ENCODE results near the gene UGT1A7. TPM values are rescaled to one million over a fixed set of nuclear protein-coding genes. Genes with fewer than 3 reads are reported as not detected.
"Not testable (repeated sequence)": the region's sequence is repeated elsewhere in the genome, so short reads cannot be mapped to it uniquely, and the experiment has no call there.

Gene UGT1A7
- total RNA-seq, 1 donor: not detected

GRCh38 chr2:233711312-233712008, 29.8 kb downstream of the UGT1A7 start:
- H3K4me3 ChIP-seq (ENCODE audit: low read depth, low read length): no peak overlapping the region
- TF ChIP-seq CTCF (IDR thresholded peaks at IDR 0.05; ENCODE audit: insufficient read depth, low read length): peak; percentile 92
- DNase-seq (ENCODE audit: low read depth): peak; percentile 87

GRCh38 chr2:233712611-233713261, 31.0 kb downstream of the UGT1A7 start, which contains the start of gene UGT1A5:
Gene UGT1A5, plus strand, starts transcription at chr2:233712907. Its CDS starts 85 bp downstream, at chr2:233712992.
- TF ChIP-seq CTCF (IDR thresholded peaks at IDR 0.05; ENCODE audit: insufficient read depth, low read length): no peak
- DNase-seq (ENCODE audit: low read depth): no peak
- H3K4me3 ChIP-seq (ENCODE audit: low read depth, low read length): no peak within 1 kb of the TSS

GRCh38 chr2:233713262-233713615, 31.5 kb downstream of the UGT1A7 start:
- no peak for TF ChIP-seq CTCF (IDR thresholded peaks at IDR 0.05; ENCODE audit: insufficient read depth, low read length)
- no peak for DNase-seq (ENCODE audit: low read depth)
- H3K4me3 ChIP-seq (ENCODE audit: low read depth, low read length): no peak overlapping the region

- no peak for DNase-seq (ENCODE audit: low read depth)
- no peak overlapping the region for H3K4me3 ChIP-seq (ENCODE audit: low read depth, low read length)
- no peak for TF ChIP-seq CTCF (IDR thresholded peaks at IDR 0.05; ENCODE audit: insufficient read depth, low read length)
Measured at GRCh38 chr2:233714121-233714520, 32.4 kb downstream of the UGT1A7 start.

- no peak within 1 kb of the TSS for H3K4me3 ChIP-seq (ENCODE audit: low read depth, low read length)
- no peak for DNase-seq (ENCODE audit: low read depth)
- TF ChIP-seq CTCF (IDR thresholded peaks at IDR 0.05; ENCODE audit: insufficient read depth, low read length): no peak
Measured at GRCh38 chr2:233718552-233718951, 36.9 kb downstream of the UGT1A7 start, which contains the start of gene UGT1A4. Gene UGT1A4, plus strand, starts transcription at chr2:233718736. Its CDS starts 85 bp downstream, at chr2:233718821.

- H3K4me3 ChIP-seq (ENCODE audit: low read depth, low read length): no peak within 1 kb of the TSS
- TF ChIP-seq CTCF (IDR thresholded peaks at IDR 0.05; ENCODE audit: insufficient read depth, low read length): no peak
- no peak for DNase-seq (ENCODE audit: low read depth)
Measured at GRCh38 chr2:233728723-233729301, 47.1 kb downstream of the UGT1A7 start, which contains the start of gene UGT1A3. Gene UGT1A3, plus strand, starts transcription at chr2:233729042. Its CDS starts 85 bp downstream, at chr2:233729127.

- H3K4me3 ChIP-seq (ENCODE audit: low read depth, low read length); DNase-seq (ENCODE audit: low read depth): not testable (repeated sequence)
Measured at GRCh38 chr2:233736868-233737653, 55.4 kb downstream of the UGT1A7 start.
